Right cardiac atrium (tissue), 5 donors: ENCODE data around the gene MEGF6. TPM values are rescaled to one million over a fixed set of nuclear protein-coding genes. Genes with fewer than 3 reads are reported as not detected.
A peak's percentile ranks its signal among the peaks of the same experiment; 100 is the strongest.

Experiments
- ATAC-seq, 2 donors: fragments of 200-7000 bp; cut with Tn5 transposase; one replicate each; pipeline versions ENCODE4 v1.8.0 to v1.9.1; 2020; ENCODE audit warnings: moderate library complexity in 2 of 2, mild to moderate bottlenecking in 1 of 2
- DNase-seq, 3 donors: peaks; one replicate each; pipeline ENCODE4 v3.0.0-alpha.2; 2020
- H3K27ac ChIP-seq: one replicate; pipeline ENCODE4 v1.5.1; 2013; ENCODE audit warnings: mild to moderate bottlenecking, low read length, control low read depth, moderate library complexity
- H3K27me3 ChIP-seq: one replicate; pipeline ENCODE4 v1.6.1; 2013; ENCODE audit not compliant: control insufficient read depth, insufficient read depth
- H3K4me1 ChIP-seq: one replicate; pipeline ENCODE4 v1.6.1; 2013; ENCODE audit warnings: low read length; ENCODE audit not compliant: control insufficient read depth, insufficient read depth
- H3K4me3 ChIP-seq: one replicate; pipeline ENCODE4 v1.5.1; 2013; ENCODE audit warnings: low read length, control low read depth
- H3K9me3 ChIP-seq: one replicate; pipeline ENCODE4 v1.6.1; 2013; ENCODE audit warnings: low read length; ENCODE audit not compliant: control insufficient read depth
- WGBS: extraction: QIAGEN DNeasy Blood & Tissue Kit; methylation state at CpG from one replicate; pipeline ENCODE4 v1.1.7; 2013; 5-methylcytosine and 5-hydroxymethylcytosine counted together
- intact Hi-C, 4 donors: fragments of 100-400 bp; cut with DNase I; formaldehyde crosslinking; loops; one replicate each; pipeline versions ENCODE4 v1.11.0 to v1.14.0; 2022 to 2023
- polyA plus RNA-seq: library from polyadenylated mRNA; stranded (reverse); fragments of 200-250 nt; gene quantifications from one replicate; pipeline ENCODE4 v1.2.3, GENCODE V29; 2013
- total RNA-seq, 4 donors: library from RNA; stranded (reverse); fragmentation: NEBNext Ultra II Directional; extraction: Animal tissue kit (Norgen Biotek cat#: 25700); gene quantifications; one replicate each; pipeline ENCODE4 v1.2.1, GENCODE V29; 2021
- donor health status: healthy with polysubstance abuse.
- donor health status: DM: no; HTN: yes; CAD: no.
- donor health status: DM: no; HTN: no; CAD: no.
- donor health status: DM: no; HTN: yes; CAD: no; lungs with severe emphysema.
- donor health status: DM: yes; HTN: yes; CAD: no.

MEGF6 gene
- total and polyA plus RNA-seq, 5 donors = 7.0 to 18.7 (median 11.0) TPM

- ATAC-seq (no peak), DNase-seq (no peak)
- Histone ChIP-seq H3K9me3 (no peaks in the 10 kb centered on the region), H3K4me3 (no peak overlapping the region), H3K27me3 (no peaks in the 10 kb centered on the region), H3K4me1 (no peaks in the 10 kb centered on the region), H3K27ac (no peak overlapping the region)
- WGBS = 95% methylated on average over 15 of the region's 15 CpGs
- intact Hi-C loops = no loop called here
These were observed 99.5 kb downstream of the MEGF6 start for GRCh38 chr1:3511856-3512255.

GRCh38 chr1:3511306-3511705 lies 100.0 kb downstream of the MEGF6 start:
- 96% methylated on average over 16 of the region's 16 CpGs for WGBS

DNA sequence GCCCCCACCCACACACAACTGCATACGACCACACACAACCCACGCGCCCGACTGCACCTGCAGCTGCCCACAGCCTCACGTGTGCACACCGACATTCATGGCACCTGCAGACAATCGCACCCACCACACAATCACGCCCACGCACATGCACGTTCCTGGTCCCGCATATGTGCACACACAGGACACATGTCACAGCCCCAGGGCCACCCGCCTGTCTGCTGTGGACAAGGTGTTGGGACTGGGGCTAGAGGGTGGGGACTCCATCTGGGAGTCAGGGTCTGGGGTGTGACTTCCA lies 100.4 kb downstream of the MEGF6 start:
- WGBS = 94% methylated on average over 12 of the region's 12 CpGs
- intact Hi-C loops = no loop called here
- H3K27ac ChIP-seq = no peak overlapping the region
- no peaks in the 10 kb centered on the region for H3K27me3 ChIP-seq
- no peak overlapping the region for H3K4me3 ChIP-seq
- DNase-seq (no peak), ATAC-seq (no peak)
- H3K9me3 ChIP-seq = no peaks in the 10 kb centered on the region
- no peaks in the 10 kb centered on the region for H3K4me1 ChIP-seq

More at GRCh38 chr1:3511306-3511705, 100.0 kb downstream of the MEGF6 start:
- Histone ChIP-seq H3K27me3 (no peaks in the 10 kb centered on the region), H3K27ac (no peak overlapping the region), H3K4me3 (no peak overlapping the region), H3K4me1 (no peaks in the 10 kb centered on the region), H3K9me3 (no peaks in the 10 kb centered on the region)
- intact Hi-C loops = no loop called here
- ATAC-seq (no peak), DNase-seq (no peak)

DNA sequence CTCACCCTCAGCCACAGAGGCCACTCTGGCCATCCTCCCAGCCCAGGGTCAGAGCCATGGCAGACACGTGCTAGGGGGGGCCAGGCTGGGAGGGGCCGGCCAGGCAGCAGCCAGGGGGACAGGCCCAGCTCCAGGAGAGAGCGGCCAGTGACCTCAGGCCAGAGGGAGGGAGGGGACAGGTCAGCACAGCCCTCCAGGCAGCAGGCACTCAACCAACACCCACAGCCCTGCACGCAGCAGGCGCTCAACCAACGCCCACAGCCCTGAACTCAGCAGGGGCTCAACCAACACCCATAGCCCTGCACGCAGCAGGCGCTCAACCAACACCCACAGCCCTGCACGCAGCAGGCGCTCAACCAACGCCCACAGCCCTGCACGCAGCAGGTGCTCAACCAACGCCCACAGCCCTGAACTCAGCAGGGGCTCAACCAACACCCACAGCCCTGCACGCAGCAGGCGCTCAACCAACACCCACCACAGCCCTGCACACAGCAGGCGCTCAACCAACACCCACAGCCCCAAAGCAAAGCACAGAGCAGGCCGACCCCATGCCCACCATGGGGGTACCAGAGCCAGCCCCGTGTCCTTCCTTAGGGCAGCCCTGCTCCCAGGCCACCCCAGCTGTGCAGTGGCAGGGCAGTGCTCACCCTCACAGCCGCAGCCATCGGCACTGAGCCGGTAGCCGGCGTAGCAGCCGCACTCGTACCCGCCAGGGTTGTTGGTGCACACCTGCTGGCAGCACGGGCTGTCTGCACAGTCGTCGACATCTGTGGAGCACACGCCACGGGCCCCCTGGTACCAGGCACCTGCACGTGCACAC lies 101.0 kb downstream of the MEGF6 start:
- intact Hi-C loops = no loop called here
- no peak overlapping the region for H3K4me3 ChIP-seq
- H3K27me3 ChIP-seq = no peaks in the 10 kb centered on the region
- H3K4me1 ChIP-seq = no peaks in the 10 kb centered on the region
- 87% methylated on average over 32 of the region's 32 CpGs for WGBS
- peak in 1 of 3 donors; percentile 47 for DNase-seq
- no peaks in the 10 kb centered on the region for H3K9me3 ChIP-seq
- no peak for ATAC-seq
- H3K27ac ChIP-seq = no peak overlapping the region

DNA sequence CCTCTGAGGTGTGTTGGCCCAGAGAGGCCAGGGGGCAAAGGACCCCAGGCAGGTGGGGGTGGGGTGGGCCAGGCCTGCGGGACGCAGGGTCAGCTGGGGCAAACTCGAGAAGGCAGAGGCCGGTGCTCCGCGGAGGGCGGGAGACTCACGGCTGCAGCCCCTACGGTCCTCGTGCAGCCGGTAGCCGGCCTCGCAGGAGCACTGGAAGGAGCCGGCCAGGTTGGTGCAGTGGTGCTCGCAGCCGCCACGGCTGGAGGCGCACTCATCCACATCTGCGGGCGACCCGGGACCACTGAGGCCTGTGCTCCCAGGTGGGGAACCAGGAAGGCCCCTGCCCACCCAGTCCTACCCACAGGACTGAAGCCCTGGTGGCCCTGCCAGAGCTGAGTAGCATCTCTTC lies 101.6 kb downstream of the MEGF6 start:
- Histone ChIP-seq H3K4me1 (no peaks in the 10 kb centered on the region), H3K4me3 (no peak overlapping the region), H3K27ac (no peak overlapping the region), H3K27me3 (no peaks in the 10 kb centered on the region), H3K9me3 (no peaks in the 10 kb centered on the region)
- intact Hi-C loops = no loop called here
- DNase-seq (no peak), ATAC-seq (no peak)
- WGBS = 92% methylated on average over 21 of the region's 21 CpGs

- Histone ChIP-seq H3K4me1 (no peaks in the 10 kb centered on the region), H3K27ac (no peak overlapping the region), H3K4me3 (no peak overlapping the region), H3K9me3 (no peaks in the 10 kb centered on the region), H3K27me3 (no peaks in the 10 kb centered on the region)
- ATAC-seq (no peak), DNase-seq (peak in 1 of 3 donors; percentile 48)
- intact Hi-C loops = no loop called here
- WGBS = 95% methylated on average over 33 of the region's 33 CpGs
These were observed 102.4 kb downstream of the MEGF6 start for GRCh38 chr1:3508757-3509415.

- no peak for ATAC-seq
- 80% methylated on average over 11 of the region's 11 CpGs for WGBS
These were observed 103.6 kb downstream of the MEGF6 start for GRCh38 chr1:3507636-3508275.

DNA sequence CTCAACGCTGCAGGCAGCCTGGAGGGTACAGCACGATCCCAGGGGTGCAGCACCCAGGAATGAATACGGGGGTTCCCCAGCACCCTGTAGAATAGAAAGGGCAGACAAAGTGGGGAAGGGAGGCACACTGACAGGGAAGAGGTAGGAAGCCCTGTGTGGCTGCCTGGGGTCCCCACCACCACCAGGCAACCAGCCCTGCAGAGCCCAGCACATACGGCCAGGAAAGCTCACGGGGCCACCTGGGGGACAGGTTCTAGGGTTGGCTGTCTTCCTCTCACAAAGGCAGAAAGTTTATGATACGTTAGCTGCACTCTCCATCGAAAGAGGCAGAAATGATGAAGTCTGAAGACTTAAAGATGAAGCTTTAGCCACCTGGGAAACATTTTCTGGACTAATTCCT lies 104.4 kb downstream of the MEGF6 start:
- no peaks in the 10 kb centered on the region for H3K27me3 ChIP-seq
- ATAC-seq (no peak), DNase-seq (peak in 1 of 3 donors; percentile 5)
- H3K4me3 ChIP-seq = no peak overlapping the region
- no peaks in the 10 kb centered on the region for H3K4me1 ChIP-seq
- 93% methylated on average over 7 of the region's 7 CpGs for WGBS
- H3K27ac ChIP-seq = no peak overlapping the region
- intact Hi-C loops = no loop called here
- H3K9me3 ChIP-seq = no peaks in the 10 kb centered on the region

More at GRCh38 chr1:3507636-3508275, 103.6 kb downstream of the MEGF6 start:
- no peaks in the 10 kb centered on the region for H3K27me3 ChIP-seq
- no peak for DNase-seq
- intact Hi-C loops = no loop called here
- no peaks in the 10 kb centered on the region for H3K9me3 ChIP-seq
- no peak overlapping the region for H3K4me3 ChIP-seq
- H3K27ac ChIP-seq = no peak overlapping the region
- no peaks in the 10 kb centered on the region for H3K4me1 ChIP-seq

- Histone ChIP-seq H3K4me3 (no peak overlapping the region), H3K4me1 (no peaks in the 10 kb centered on the region), H3K27ac (no peak overlapping the region), H3K27me3 (no peaks in the 10 kb centered on the region), H3K9me3 (no peaks in the 10 kb centered on the region)
- WGBS = 97% methylated on average over 15 of the region's 15 CpGs
- DNase-seq (peak in 1 of 3 donors; percentile 40), ATAC-seq (no peak)
- intact Hi-C loops = no loop called here
These were observed 105.3 kb downstream of the MEGF6 start for GRCh38 chr1:3506041-3506440.

DNA sequence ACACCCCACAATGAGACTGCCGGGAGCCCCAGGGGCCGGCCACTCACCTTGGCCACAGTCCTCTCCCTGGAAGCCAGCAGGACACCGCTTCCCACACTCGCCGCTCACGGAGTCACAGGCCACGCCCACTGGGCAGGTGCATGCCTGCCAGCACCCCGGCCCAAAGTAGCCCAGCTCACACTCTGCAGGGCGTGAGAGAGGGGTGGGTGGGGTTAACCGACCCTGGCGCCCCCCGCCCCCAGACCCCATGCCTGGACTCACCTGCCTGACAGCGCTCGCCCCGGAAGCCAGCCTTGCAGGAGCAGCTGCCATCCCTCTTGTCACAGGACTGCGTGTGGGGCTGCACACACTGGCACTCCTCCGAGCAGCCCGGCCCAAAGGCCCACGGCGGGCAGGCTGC lies 106.1 kb downstream of the MEGF6 start:
- WGBS = 86% methylated on average over 20 of the region's 20 CpGs
- Histone ChIP-seq H3K4me3 (no peak overlapping the region), H3K9me3 (no peaks in the 10 kb centered on the region), H3K27ac (no peak overlapping the region), H3K4me1 (no peaks in the 10 kb centered on the region), H3K27me3 (no peaks in the 10 kb centered on the region)
- ATAC-seq (no peak), DNase-seq (no peak)
- intact Hi-C loops = no loop called here

GRCh38 chr1:3504822-3505153 lies 106.5 kb downstream of the MEGF6 start:
- H3K9me3 ChIP-seq = no peaks in the 10 kb centered on the region
- intact Hi-C loops = no loop called here
- no peak overlapping the region for H3K4me3 ChIP-seq
- no peaks in the 10 kb centered on the region for H3K4me1 ChIP-seq
- DNase-seq (no peak), ATAC-seq (no peak)
- WGBS = 88% methylated on average over 7 of the region's 7 CpGs
- no peak overlapping the region for H3K27ac ChIP-seq
- no peaks in the 10 kb centered on the region for H3K27me3 ChIP-seq
